H1 (cell line): ENCODE results near the gene RENBP.

Experiments used
- CHD2 ChIP-seq: IDR thresholded peaks from 2 replicates; pipeline ENCODE4 v1.6.1; 2012; ENCODE audit warnings: low read length, improper control_type of control experiment
- CTCF ChIP-seq, 3 experiments: IDR thresholded peaks; 1 replicate in 2 of 3; 2 replicates in 1 of 3; pipeline versions ENCODE4 v1.5.1 to v1.6.1; 2011; ENCODE audit warnings: low read length in 3 of 3, mild to moderate bottlenecking in 3 of 3, inconsistent platforms in 2 of 3, low read depth in 1 of 3, moderate library complexity in 1 of 3; ENCODE audit not compliant: insufficient read depth in 1 of 3; ENCODE audit errors: control extremely low read depth in 1 of 3

GRCh38 chrX:153907456-153907855 is 37.0 kb downstream of the RENBP start:
- no peak for TF ChIP-seq CHD2
- TF ChIP-seq CTCF (IDR thresholded peaks at IDR 0.05; ENCODE audit: control extremely low read depth in 1 of 3, insufficient read depth in 1 of 3, low read depth in 1 of 3, low read length in 3 of 3), result no peak
